Stimulated activated CD4-positive, alpha-beta T cell treated with anti-CD3 and anti-CD28 coated beads, Interleukin-2, amount 100 ng/mL, for 48 hours (primary cell): ENCODE measurements around the gene CAMTA1.
"Not testable (repeated sequence)": the region's sequence is repeated elsewhere in the genome, so short reads cannot be mapped to it uniquely, and the experiment has no call there.

Experiments
- DNase-seq, 2 donors: peaks; one replicate each; pipeline ENCODE4 v3.0.0-alpha.2; 2020

Gene CAMTA1

DNA sequence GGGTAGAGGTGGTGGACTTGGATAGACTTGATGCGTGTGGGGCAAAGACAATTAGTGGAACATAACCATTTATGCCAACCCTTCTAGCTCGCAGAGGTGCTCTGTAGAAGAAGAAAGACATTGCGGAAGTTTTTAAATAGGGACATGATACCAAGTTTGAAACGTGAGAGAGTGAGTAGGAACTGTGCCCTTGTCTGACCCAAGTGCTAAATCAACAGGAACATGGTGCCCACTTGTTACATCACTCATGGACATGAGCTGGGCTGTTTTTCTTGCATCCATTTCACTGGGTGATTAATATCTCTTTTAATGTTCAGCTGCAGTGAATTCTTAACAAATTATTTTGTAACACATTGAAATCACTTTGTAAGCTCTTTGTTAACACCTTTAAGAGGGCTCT, 577.7 kb downstream of the CAMTA1 start:
- no peak for DNase-seq

DNA sequence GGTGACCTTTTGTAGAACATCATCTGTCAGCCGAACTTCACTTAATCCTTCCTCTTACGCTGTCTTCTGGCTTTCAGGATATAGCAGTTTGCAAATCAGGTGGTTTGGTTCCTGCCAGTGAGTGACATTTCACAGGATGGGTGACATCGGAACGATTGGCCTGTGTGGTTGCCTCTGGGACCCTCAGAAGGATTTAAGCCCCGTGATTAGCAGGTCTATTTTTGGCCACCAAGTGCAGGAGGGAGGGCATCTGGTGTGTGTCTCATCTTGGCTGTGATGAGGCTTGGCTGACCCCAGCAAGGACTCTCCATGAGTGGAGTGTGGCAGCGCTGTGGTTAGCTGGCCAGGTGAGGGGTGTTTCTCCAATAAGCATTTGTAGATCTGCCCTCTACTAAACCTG, 578.2 kb downstream of the CAMTA1 start:
- no peak for DNase-seq

DNA sequence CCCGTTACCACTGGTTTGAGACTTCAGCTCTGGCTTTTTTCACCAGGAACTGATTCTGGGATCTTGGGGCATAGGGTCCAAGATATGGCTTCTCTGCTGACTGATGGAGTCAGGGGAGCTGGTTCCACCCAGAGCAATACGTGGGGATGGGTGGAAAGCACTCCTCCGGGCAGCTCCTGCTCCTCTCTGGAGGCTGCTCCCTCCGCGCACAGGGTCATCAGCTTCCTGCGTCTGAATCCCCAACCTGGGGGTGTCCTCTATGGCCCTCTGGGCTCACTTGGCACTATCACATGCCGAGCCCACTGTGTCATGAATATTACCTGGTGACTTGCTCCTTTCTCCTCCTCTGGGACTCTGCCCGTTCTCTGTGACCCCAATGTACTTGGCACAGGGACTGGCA, 580.5 kb downstream of the CAMTA1 start:
- no peak for DNase-seq

DNA sequence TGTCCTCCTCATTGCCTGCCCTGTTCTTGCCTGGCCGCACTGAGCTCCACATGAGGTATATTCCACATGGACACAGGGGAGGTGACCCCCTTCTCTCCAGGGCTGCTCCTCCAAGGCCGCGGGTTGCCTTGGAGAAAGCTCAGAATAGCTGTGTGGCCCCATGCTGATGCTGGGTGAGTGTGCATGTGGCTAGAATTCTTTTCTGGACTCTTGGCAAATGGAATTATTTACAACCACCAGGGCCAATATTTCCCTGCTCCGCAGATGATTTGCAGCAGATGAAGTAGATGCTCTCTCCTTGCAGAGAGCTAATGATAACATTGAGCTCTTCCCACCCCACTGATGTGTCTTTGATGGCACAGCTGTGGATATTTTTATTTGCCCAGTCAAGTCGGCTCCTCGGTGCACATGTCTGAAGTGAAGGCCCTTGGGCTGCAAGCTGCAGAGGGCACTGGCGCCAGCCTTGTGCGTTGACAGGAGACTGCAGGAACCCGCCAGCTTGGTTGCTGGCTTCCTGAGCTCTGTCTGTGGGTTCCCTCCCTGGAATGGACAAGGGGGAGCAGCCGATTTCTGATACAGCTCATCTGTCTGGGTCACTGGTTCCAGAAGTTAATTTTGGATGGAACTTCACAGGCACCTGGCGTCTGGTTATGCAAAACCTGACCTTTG, 581.2 kb downstream of the CAMTA1 start:
- no peak for DNase-seq

DNA sequence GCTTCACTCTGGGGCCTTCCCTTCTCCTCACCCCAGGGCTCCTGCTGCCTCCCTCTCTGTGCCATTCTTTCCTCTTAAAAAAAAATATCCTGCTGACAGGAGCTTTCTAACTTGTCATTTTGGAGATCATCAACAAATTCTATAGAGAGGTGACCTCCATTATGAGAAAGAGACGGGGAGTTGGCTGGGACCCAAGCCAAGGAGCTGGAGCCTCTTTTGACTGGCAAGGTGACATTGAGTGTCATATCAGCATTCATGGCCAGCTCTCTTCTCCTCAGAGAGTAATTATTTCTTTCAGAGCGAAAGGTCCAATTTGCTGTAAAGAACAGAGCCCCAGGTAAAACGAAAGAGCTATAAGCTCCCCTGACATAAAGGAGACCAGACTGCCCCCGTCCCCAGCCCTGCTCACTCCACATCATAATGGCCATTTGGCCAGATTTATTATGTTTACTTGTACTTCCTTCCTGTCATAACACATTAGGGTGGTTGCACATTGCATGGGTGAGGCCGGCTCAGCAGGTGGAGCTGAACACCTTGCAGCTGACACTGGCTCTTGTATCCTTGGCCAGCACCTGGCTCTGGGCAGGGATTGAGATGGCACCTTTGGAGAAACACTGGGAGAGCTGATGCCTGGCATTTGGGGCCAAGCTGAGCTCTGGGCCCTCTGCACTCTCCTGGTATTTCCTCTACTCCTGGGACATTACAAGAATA, 581.9 kb downstream of the CAMTA1 start:
- DNase-seq, result no peak

DNA sequence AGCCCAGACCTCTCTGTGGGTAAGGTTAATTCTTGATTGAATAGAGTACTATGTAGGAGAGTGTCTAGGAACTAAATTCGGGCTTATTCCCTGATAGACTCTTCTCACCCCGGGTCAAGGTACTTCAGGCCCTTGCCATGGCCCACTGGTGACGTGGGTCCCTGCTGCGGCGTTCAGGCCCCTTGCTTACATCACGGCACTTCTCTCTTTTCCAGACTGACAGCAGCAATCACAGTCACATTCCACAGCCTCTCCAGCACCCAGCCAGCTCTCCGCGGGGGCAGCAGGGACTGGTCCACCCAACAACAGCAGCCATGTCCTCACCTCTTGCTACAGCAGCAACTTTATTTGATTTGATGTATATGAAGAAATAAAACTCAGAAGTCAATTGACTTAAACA, 584.6 kb downstream of the CAMTA1 start:
- no peak for DNase-seq

DNA sequence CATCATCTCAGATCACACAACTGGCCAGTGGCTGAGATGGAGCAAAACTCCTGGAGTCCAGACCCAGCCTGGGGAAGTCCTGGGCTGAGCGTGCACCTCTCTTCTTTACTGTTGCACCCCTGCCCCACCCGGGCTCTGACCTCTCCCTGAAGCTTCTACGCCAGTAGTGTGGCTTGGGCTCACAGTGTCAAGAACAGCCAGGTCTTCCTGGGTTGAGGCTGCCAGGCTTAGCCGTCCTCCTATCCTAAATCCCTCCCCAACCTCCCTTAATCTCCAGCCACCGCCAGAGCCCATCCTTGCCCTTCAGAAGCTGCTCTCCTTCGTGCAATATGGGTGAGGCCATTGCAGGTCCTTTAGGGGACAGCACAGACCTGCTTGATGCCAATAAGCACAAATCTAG, 586.7 kb downstream of the CAMTA1 start:
- DNase-seq, result no peak

DNA sequence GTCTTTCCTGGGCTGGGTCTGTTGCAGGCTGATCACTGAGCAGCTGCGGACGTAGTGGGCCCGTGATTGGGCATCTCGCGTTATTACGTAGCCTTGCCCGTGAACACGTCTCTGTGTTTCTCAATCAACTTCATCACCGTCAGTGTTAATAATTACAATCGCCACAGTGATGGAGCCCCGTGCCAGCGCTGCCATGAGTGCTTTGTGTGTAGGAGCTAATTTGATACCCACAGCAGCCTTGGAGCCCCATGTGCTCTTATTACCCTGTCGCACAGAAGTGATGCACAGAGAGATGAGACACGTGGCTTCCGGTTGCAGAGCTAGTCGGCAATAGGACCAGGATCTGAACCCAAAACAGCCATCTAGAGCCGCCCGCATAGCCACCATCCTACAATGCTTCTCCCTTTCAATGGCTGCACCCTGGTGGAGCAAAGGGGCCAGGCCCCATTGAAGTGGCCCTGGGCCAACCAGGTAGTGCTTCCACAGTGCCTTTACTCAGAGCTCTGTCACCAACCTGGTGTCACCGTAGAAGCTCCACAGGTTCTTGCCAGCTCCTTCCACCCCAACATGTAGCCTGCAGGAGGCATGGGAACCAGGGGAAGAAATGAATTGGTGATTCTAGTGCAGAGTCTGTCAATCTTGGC, 587.3 kb downstream of the CAMTA1 start:
- no peak for DNase-seq

DNA sequence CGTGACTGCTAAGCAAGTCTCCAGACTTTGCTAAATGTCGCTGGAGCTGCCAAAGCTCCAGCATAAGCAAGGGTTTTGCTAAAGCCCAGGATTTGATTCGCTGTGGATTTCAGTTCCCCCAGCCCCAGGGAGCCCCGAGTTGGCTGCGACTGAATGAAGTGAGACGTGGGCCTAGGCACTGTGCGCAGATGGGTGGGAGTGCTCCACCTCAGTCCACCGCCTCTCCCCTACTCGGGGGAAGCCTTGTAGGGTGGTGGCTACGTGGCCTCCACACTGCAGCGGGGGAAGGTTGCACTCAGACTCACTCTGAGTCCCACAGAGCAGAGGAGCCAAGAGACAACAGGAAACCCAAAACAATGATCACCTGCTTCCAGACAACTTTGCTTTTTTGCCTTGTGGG, 588.0 kb downstream of the CAMTA1 start:
- DNase-seq, result no peak

DNA sequence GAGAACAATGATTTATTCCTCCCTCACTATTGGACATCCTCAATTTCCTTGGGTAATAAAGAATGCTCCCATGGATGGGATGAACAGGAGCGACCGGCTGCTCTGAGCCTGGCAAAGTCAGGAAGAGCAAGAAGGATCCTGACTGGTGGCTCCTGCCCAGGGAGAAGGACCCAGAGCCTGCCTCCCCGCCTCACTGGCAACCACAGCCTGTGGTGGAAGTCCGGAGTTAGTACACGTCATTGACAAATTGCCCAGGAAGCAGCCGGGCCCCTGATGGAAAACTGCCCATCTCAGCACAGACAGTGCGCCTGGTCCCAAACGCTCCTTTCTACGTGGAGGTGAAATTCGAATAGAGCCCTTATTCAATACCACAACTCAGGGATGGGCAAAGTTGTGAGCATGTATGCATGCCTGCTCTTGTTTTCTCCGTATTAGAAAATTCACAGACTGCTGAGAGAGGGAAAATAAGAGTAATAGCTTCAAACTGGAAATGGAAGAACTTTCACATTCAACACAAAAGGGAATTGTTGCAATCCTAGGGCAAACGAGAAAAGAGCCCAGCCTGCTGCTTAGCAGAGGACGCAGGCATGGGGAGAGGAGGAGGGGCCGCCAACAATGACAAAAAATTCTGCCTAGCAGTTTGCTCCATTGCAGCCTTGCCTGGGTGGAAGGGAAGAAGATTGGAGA, 588.8 kb downstream of the CAMTA1 start:
- no peak for DNase-seq

DNA sequence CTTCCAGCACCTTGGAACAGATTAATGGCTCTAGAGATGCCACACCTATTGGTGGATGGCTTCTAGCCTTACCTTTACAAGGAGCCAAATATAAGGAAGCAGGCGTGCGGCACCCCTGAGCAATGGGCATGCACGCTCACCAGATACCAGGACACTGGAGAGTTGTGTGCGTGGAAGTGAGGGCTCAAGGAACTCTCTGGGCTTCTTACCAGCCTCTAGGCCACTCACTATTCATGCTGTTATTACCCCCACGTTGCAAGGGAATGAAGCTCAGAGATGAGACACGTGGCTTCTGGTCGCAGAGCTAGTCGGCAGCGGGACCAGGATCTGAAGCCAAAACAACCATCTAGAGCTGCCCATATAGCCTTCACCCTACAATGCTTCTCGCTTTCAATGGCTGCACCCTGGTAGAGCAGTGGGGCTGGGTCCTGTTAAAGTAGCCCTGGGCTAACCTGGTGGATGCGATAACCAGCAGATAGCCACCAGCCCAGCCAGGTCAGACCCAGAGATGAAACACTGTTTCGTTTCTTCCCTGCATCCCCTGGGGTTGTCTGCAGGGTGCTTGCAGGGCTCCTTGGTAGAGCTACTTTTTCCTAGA, 589.4 kb downstream of the CAMTA1 start:
- no peak for DNase-seq

DNA sequence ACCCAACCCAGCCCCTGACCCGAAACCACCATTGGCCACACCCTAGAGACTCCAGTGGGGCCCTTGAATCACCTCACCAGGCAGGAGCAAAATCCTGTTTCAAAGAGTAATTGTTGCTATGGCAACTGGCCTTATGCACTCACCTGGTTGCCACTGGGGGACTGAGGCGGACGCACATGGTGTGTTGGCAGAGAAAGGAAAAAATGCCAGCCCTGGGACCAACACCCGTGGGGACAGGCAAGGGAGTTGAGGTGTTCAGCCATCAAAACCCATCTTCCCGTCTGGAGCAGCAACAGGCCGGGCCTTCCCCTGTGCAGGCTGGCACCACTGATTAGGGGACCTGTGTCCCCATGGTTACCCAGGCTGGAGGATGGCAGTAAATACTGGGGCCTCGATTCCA, 590.1 kb downstream of the CAMTA1 start:
- DNase-seq, result no peak

DNA sequence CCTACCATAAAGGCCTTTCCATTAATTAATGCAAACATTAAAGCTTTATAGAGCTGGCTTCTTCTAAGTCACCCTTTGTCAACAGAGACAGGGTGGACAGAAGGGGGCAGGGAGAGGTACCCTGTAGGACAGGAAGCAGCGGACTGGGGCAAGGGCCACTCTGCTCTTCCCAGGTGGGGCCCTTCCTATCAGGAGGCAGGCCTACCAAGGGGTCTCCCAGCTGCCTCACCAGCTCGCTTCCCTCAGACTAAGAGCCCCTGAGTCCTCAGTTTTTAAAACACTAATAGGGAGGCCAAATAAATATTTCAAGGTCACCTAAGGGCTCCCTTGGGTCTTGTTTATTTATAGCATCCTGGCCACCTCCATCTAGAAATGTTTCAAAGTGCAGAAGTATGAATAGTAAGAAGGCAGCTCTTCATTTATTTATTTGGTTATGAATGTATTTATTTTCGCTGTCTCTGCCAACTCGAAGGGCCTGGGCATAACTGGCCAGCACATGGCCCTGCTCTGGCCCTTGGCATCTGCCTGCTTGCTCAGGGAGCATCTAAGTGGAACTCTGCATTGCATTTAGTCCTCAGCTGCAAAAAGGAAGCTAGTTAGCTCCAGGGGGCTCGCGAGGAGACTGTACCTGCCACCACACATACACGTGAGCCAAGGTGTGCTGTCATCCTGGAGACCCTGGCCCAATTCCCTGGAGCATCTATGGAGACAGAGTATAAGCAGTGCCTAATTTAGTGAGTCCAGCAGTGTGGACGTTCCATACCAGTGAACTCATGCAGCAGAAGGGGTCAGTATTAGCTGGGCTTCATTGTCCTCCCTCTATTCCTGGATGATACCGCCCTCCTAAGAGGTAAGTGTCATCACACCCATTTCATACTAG, 590.8 kb downstream of the CAMTA1 start:
- no peak for DNase-seq

DNA sequence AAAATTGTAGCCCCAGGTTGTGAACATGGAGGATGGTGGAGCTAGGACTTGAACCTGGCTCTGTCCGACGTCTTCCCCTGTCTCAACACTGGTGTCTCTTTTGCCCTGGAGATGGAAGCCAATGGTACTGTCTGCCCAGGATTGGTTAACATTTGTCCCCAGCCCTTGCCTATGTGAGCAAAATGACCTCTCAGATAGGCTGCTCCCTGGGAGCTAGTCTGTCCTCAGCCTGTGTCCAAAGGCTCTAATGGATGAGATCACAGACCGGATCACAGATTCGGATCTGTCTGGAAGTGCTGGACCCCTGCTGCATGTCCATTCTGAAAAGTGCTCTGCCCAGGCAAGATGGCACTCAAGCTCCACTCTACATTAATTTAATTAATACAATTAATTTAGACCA, 591.4 kb downstream of the CAMTA1 start:
- DNase-seq, result no peak

DNA sequence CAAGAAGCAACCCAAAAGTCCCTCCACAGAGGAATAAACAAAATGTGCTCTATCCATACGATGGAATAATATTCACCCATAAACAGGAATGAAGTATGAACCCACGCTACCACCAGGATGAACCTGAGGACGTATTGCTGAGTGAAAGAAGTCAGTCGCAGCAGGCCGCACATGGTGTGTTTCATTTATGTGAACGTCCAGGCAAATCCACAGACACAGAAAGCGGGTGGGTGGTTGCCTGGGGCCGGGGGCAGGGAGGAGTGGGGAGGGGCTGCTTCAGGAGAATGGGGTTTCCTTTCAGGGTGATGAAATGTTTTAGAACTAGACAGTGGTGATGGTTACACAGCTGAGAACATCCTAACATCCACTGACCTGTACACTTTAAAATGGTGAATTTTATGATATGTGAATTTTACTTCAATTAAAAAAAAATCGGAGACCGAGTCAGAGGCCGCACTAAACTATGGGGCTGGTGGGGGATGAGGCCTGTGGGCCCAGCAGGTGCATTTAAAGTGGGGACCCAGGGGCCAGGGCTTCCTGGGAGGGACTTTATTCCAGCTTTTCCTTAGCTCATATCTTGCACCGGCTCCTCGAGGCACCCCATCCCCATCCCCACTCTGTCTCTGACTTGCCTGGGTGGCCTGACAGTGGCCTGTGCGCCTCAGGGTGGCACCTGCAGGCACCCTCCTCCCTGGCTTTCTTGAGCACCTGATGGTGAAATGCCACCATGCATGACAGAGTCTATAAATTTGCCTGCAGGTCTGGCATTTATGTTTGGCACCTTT, 593.3 kb downstream of the CAMTA1 start:
- no peak for DNase-seq

DNA sequence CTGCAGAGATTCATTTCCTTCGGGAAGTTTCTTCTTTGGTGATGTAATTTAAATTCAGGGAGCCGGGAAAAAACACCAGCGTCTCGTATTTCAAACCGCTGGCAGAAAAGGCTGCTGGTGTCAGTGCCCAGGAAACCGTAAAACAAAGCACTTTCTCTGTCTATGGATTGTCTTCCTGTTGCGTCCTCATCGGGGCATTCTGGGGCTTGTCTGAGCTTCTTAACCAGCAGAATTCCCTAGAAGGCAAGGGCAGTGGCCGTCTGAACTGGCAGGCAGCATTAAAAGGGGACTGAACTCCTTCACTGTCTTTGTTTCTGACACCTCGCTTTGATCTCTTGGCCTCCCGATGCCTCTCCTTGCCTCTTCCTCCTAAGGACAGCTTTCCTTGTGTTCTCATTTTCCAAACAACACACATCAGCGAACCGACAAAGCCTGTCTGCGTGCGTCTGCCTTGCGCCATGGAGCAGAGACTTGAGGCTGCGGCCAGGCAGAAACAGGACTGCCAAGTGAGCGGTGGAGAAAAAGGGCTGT, 594.3 kb downstream of the CAMTA1 start:
- DNase-seq, result no peak

DNA sequence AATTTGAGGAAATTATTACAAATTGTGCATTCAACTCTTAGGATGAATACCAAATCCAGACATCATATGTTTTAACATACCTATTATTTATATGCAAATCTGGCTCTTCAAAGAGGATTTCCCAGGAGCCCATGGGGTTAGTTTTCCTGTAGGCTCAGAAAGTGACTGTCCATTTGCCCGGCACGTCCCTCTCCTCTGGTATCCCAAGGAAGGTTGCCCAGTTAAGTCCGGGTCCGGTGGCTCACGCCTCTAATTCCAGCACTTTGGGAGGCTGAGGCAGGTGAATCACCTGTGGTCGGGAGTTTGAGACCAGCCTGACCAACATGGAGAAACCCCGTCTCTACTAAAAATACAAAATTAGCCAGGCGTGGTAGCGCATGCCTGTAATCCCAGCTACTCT, 594.8 kb downstream of the CAMTA1 start:
- DNase-seq, result not testable (repeated sequence)

DNA sequence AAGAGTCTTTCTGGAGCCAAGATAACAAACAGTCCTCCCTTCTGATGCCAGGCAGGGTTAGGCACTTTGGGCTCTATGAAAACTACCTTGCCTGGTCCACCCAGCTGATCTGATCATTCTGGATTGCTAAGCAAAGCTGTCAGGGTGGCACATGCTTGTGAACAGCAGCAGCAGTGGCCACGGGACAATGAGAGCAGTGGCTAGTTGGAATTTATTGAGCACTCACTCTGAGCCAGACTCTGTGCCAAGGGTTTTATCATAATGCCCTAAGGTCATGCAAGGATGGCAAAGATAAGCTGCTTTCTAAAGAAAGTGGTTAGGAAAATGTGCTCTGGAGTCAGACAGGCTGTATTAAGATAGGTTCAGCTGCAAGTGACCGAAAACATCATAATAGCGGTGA, 595.5 kb downstream of the CAMTA1 start:
- DNase-seq, result no peak

DNA sequence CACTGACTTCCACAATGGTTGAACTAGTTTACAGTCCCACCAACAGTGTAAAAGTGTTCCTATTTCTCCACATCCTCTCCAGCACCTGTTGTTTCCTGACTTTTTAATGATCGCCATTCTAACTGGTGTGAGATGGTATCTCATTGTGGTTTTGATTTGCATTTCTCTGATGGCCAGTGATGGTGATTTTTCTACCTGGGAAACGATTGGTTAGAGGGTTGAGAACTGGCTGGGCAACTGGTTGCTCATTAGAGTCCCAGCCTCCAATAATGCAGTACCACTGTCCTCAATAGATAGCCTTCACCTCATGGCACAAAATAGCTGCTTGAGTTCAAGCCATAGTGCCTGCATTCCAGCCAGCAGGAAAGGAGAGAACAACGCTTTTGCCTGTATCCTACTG, 596.5 kb downstream of the CAMTA1 start:
- DNase-seq, result not testable (repeated sequence)

DNA sequence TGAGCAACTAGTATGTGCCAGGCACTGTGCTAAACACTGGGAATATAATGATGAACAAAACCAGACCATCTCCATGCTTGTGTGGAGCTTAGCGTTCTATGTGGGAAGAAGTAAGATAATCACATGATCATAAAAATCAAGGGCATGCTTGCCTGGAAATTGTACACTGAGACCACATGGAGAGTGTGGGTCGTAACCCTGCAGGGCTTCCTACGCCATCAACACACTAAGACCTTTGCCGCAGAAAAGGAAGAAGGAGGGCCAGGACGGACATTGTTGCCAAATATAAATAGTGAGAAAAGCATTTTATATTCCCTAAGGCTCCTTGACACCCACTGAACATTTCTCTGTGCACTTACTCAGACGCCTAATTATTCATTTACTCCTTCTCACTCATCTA, 597.7 kb downstream of the CAMTA1 start:
- DNase-seq, result no peak
